ENCODE measurements around the gene TLE5.
"Not testable (repeated sequence)": the region's sequence is repeated elsewhere in the genome, so short reads cannot be mapped to it uniquely, and the experiment has no call there.

The TLE5 gene

GRCh38 chr19:3046698-3047495 lies 15.4 kb downstream of the TLE5 start:
- in situ Hi-C loops (cut with MboI; ENCODE audit: low sequenced_read_pairs): no loop called here

DNA sequence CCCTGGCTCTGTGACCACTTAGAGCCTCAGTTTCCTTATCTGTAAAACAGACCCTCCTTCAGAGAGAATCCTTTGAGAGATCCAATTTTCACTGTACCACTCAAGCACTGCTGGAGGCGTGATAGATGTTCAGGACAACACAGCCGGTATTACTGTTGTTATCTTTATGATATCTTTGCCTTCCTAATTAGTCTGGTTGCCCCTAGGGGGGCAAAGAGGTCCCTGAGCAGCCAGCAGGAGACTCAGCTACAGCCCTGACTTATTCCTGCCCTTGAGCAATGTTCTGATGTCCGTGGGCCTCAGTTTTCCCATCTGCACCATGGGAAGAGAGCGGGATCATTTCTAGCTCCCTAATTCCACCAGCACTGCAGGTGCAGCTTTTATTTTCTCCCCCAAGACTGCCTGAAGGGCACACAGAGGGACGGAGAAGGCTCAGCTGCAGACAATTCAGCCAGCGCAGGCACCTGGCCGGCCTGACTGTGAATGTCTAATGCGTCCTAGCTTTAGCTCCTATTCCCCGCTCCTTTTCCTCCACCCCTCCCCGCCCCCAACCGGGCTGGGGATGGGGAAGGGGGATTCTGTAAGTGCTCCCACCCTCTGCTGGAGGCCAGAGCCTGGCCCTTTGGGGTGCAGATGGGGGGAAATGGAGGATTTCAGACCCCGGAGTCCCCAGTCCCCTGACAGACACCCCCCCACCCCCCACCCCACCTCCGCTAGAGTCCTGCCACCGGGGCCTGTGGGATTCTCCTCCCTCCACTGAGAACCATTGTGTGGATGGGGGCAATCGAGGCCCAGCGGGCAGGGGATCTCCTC lies 16.2 kb downstream of the TLE5 start:
- in situ Hi-C loops (cut with MboI; ENCODE audit: low sequenced_read_pairs): no loop called here

- in situ Hi-C loops (cut with MboI; ENCODE audit: low sequenced_read_pairs): no loop called here
Observed at GRCh38 chr19:3045191-3045590, 17.1 kb downstream of the TLE5 start.

DNA sequence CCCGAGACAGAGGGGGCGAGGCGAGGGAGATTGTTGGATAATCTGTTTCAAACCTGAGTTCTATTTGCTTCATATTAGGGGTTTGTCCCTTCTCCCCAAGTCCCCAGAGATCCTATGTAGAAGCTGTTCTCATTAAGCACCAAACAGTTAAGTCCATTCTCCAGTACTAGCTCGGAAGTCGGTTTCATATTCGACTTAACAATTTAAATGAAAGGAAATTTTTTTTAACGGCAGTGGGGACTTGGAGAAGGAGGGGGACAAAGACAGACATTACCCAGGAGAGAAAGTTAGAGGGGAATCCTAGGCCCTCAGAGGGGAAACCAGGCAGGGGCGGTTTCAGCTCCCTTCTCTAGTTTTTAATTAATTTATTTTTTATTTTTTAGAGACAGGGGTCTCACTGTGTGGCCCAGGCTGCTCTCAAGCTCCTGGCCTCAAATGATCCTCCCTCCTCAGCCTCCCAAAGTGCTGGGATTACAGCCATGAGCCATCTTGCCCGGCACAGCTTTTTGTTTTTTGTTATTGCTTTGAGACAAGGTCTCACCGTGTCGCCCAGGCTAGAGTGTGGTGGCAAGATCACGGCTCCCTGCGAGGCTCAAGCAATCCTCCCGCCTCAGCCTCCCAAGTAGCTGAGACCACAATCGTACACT lies 19.6 kb downstream of the TLE5 start:
- in situ Hi-C loops (cut with MboI; ENCODE audit: low sequenced_read_pairs): no loop called here

DNA sequence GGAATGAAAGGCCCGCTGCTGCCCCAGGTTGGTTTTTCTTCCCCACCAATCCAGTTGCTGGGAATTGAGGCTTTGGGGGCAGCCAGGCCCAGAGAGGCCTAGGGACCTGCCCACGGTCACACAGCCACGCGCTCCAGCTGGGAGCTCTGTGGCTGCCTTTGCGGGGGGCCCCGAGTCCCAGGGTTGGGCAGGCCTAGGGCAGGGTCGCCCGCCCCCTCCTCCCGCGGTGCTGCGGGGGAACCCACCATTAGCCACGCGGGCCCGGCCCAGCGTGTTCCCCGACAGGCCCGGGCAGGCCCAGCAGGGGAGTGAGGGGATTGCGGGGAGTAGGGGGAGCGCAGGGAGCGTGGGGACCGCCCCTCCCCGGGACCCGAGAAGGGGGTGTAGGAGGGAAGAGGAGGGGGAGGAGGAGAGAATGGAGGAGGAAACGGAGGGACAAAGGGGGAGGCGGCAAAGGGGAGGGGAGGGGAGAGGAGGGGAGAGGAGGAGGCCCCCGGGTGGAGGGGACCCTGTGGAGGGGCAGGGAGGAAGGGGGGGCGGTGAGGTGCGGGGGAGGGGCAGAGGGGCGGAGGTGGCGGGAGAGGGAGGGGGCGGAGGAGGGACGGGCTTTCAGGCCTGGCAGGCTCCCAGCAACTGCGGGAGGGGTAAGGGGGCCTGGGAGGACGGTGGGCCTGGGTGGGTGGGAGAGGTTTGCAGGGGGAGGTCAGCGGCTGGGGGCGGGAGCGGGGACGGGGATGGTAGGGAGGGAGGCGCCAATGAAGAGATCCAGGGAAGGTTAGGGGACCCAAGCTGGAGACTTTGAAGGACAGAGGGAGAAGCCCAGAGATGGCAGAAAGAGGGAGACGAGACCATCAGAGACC lies 20.3 kb downstream of the TLE5 start:
- in situ Hi-C loops (cut with MboI; ENCODE audit: low sequenced_read_pairs): no loop called here

DNA sequence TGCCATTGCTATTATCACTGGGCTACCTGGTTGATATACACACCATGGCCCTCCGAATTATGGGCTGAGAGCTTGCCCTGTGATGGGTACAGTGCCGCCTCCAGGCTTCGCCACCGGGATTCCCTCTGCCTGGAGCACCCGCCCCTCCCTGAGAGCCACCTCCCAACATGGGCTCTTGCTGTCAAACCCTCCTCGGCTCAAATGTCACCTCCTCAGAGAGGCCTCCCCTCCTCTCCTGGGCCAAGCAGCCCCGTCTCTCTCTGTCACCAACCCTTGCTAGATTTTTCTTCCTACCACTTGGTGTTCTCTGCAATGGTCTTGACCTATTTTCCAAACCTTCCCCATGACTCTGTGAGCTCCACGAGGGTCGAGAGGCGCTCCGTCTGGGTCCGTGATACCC lies 21.0 kb downstream of the TLE5 start:
- in situ Hi-C loops (cut with MboI; ENCODE audit: low sequenced_read_pairs): no loop called here

DNA sequence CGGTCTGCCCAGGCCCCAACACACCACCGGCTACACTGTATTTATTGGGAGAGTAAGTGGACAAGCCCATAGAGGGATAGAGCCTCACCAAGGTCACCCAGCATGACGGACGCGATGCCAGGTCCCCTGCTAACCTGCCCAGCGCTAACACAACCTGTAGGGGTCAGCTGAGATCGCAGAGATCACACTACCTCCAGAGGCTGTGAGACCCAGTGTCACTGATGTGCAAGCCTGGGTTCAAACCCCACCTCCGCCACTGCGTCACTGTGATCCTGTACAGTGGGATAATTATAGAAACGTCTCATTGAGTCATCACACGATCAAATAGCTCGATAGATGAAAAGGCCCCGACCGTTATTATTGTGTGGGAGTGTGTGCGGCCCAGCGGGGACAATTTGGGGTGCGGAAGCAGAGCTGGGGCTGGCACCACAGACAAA lies 22.6 kb downstream of the TLE5 start:
- in situ Hi-C loops (cut with MboI; ENCODE audit: low sequenced_read_pairs): no loop called here

DNA sequence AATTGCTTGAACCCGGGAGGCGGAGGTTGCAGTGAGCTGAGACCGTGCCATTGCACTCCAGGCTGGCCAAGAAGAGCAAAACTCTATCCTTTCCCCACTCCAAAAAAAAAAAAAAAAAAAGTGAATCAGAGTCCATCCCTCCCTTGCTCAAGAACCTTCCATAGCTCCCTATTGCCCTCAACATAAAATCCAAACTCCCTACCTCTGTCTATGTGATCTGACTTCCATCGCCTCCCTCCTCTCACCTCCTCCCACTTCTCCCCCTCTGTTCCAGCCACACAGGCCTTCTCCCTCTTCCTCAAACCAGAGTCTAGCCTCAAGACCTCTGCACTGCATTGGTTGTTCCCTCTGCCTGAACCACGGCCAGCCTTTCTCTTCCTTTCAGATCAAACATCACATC lies 23.2 kb downstream of the TLE5 start:
- in situ Hi-C loops (cut with MboI; ENCODE audit: low sequenced_read_pairs): no loop called here

- in situ Hi-C loops (cut with MboI; ENCODE audit: low sequenced_read_pairs): no loop called here
Observed at GRCh38 chr19:3038214-3038613, 24.1 kb downstream of the TLE5 start.

DNA sequence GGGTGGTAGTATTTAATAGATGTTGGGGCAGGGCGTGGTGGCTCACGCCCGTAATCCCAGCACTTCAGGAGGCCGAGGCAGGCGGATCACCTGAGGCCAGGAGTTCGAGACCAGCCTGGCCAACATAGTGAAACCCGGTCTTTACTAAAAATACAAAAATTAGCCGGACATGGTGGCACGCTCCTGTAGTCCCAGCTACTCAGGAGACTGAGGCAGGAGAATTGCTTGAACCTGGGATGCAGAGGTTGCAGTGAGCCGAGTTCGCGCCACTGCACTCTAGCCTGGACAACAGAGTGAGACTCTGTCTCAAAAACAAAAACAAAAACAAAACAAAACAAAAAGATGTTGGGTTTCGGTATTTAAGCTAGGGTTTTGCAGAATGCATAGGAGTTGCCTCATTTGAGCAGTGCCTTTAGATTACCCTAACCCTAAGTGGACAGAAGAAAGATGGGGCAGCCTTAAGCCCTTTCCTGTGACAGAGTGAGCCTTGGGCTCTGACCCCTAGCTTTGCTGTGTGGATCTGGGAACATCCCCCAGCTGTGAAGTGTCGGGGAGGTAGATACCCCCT lies 25.2 kb downstream of the TLE5 start:
- in situ Hi-C loops (cut with MboI; ENCODE audit: low sequenced_read_pairs): not testable (repeated sequence)

DNA sequence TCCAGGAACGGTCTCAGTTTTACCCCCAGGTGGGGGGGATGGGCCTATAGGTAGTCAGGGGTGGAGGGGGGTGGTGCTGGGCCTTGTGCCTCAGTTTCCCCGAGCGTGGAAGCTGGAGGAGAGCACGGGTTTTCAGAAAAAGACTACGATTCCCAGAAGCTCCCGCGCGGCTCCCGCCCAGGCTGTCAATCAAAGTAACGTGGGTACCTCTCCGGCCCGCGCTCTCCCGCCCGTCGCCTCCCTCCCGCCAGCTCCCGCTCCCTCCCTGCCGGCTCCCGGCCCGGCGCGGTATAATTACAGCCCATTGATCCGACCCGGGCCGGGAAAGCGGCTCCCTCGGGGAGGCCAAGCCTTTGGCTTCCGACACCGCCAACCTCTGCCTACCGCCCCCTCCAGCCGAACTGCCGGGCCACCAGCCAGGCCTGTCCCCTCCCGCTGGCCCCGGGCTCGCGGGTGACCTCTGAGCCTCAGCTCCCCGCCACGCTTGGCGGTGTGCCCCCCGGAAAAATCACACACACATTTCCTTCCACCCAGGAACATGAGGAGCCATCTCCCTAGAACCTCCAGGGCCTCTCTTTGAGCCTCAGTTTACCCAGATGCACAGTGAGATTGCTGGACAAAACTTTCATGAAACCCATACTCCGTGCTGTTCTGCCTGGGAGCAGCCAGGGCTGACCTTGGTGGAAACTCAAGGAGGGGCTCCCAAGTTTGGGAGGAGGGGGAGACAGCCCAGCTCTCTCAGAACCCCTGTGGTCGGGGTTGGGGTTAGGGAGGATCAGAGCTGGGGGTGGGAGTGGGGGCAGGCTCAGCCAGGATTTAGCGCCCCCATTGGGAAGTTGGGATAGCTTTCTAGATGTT lies 25.9 kb downstream of the TLE5 start:
- in situ Hi-C loops (cut with MboI; ENCODE audit: low sequenced_read_pairs): no loop called here

- in situ Hi-C loops (cut with MboI; ENCODE audit: low sequenced_read_pairs): no loop called here
Observed at GRCh38 chr19:3035542-3036118, 26.7 kb downstream of the TLE5 start.

GRCh38 chr19:3034656-3035541 lies 27.4 kb downstream of the TLE5 start:
- in situ Hi-C loops (cut with MboI; ENCODE audit: low sequenced_read_pairs): no loop called here

DNA sequence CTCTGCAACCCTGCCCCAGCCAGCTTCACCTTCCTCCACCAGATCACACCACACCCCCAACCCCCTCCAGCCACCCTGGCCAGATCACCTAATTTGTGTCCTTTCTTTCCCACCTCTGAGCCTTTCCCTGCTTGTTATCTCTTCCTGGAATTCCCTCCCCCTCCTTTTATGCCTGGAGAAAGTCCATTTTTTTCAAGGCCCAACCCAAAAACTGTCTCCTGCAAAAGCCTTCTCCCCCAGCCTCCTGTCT lies 28.0 kb downstream of the TLE5 start:
- in situ Hi-C loops (cut with MboI; ENCODE audit: low sequenced_read_pairs): no loop called here

DNA sequence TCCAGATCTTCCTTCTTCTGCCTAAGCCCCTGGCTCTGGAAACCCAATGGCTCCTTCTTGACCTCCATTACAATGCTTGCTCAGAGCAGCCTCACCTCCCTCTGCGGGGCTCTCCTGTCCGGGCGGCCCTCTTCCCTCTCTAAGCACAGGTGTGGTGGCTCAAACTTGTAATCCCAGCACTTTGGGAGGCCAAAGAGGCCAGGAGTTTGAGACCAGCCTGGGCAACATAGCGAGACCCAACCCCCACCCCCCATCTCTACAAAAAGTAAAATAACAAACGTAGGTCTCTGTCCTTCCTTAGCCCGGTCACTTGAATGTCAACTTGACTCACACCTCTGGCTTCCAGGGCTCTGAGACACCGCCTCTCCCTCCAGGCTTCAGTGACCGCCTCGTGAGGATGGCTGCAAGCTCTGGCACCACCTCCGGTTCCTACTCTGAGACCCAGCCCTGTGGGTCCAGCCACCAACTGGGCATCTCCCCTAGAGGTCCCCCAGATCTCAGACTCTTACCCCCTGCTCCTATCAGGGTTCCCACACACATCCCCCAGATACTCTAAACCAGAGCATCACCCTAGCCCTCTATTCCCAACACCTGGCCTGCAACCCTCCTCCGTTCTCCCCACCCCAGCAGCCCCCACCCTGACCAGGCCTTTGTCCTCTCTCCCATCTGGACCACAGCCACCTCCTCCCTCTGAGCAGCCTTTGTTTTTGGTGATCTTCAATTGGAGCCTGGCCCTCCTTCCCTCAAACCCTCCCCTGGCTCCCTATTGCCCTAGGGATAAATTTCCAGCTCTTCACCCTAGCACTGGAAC lies 28.5 kb downstream of the TLE5 start:
- in situ Hi-C loops (cut with MboI; ENCODE audit: low sequenced_read_pairs): no loop called here

- in situ Hi-C loops (cut with MboI; ENCODE audit: low sequenced_read_pairs): no loop called here
Observed at GRCh38 chr19:3031607-3031867, 30.8 kb downstream of the TLE5 start.

- in situ Hi-C loops (cut with MboI; ENCODE audit: low sequenced_read_pairs): no loop called here
Observed at GRCh38 chr19:3029065-3029923, 33.0 kb downstream of the TLE5 start, which contains the start of gene TLE2. TLE2 (minus strand) TSS chr19:3029280; CDS start chr19:3028904, 376 bp downstream.

Measured in HL-60/S4 treated with retinoic acid at 250 ng/mL for 4 days and 3 days (cell line).